Astrocyte (in vitro differentiated cells and primary cell): ENCODE results near the gene VIPAS39. TPM values are rescaled to one million over a fixed set of nuclear protein-coding genes. Genes with fewer than 3 reads are reported as not detected.

Experiments used
- DNase-seq: peaks from one replicate; pipeline ENCODE4 v3.0.0-alpha.2; 2010; ENCODE audit warnings: low read depth
- FAIRE-seq: peaks from 2 replicates; lab custom pipeline; 2011; peaks lifted over from hg19 to GRCh38; lab: Jason Lieb, UNC
- H2AFZ ChIP-seq: 2 replicates; pipeline ENCODE4 v1.6.0; 2012; ENCODE audit warnings: low read depth, low read length, inconsistent platforms
- H3K27ac ChIP-seq: 2 replicates; pipeline ENCODE4 v1.5.1; 2011; ENCODE audit warnings: low read depth, low read length, inconsistent platforms
- H3K27me3 ChIP-seq: 2 replicates; pipeline ENCODE4 v1.6.0; 2011; ENCODE audit warnings: low read length, inconsistent platforms; ENCODE audit not compliant: insufficient read depth
- H3K36me3 ChIP-seq: 2 replicates; pipeline ENCODE4 v1.5.1; 2011; ENCODE audit warnings: low read length, inconsistent platforms; ENCODE audit not compliant: insufficient read depth
- H3K4me1 ChIP-seq: 2 replicates; pipeline ENCODE4 v1.5.1; 2011; ENCODE audit warnings: low read length, inconsistent platforms; ENCODE audit not compliant: insufficient read depth
- H3K4me2 ChIP-seq: 2 replicates; pipeline ENCODE4 v1.6.0; 2012; ENCODE audit warnings: low read length, inconsistent platforms
- H3K4me3 ChIP-seq: 2 replicates; pipeline ENCODE4 v1.5.1; 2011; ENCODE audit warnings: low read depth, mild to moderate bottlenecking, low read length, inconsistent platforms; ENCODE audit not compliant: insufficient read depth
- H3K79me2 ChIP-seq: 2 replicates; pipeline ENCODE4 v1.6.0; 2012; ENCODE audit warnings: mild to moderate bottlenecking, low read length, inconsistent platforms; ENCODE audit not compliant: insufficient read depth
- H3K9ac ChIP-seq: 2 replicates; pipeline ENCODE4 v1.6.0; 2012; ENCODE audit warnings: mild to moderate bottlenecking, low read length, inconsistent platforms
- H3K9me3 ChIP-seq: 2 replicates; pipeline ENCODE4 v1.5.1; 2012; ENCODE audit warnings: low read depth, mild to moderate bottlenecking, low read length, inconsistent platforms; ENCODE audit not compliant: insufficient read depth
- H4K20me1 ChIP-seq: 2 replicates; pipeline ENCODE4 v1.6.0; 2012; ENCODE audit warnings: low read length, inconsistent platforms; ENCODE audit not compliant: insufficient read depth
- H3K27ac Mint-ChIP-seq: one replicate; pipeline ENCODE4 v1.8.0; 2021; ENCODE audit warnings: mild to moderate bottlenecking, mixed read lengths; ENCODE audit not compliant: unreplicated experiment
- H3K27me3 Mint-ChIP-seq: one replicate; pipeline ENCODE4 v1.8.0; 2021; ENCODE audit warnings: low read depth, mixed read lengths; ENCODE audit not compliant: unreplicated experiment
- H3K36me3 Mint-ChIP-seq: one replicate; pipeline ENCODE4 v1.8.0; 2021; ENCODE audit warnings: low read depth, mixed read lengths; ENCODE audit not compliant: unreplicated experiment
- H3K4me1 Mint-ChIP-seq: one replicate; pipeline ENCODE4 v1.8.0; 2021; ENCODE audit warnings: low read depth, mixed read lengths; ENCODE audit not compliant: unreplicated experiment
- H3K4me3 Mint-ChIP-seq: one replicate; pipeline ENCODE4 v1.8.0; 2021; ENCODE audit warnings: mild to moderate bottlenecking, moderate library complexity, mixed read lengths; ENCODE audit not compliant: unreplicated experiment
- H3K9me3 Mint-ChIP-seq: one replicate; pipeline ENCODE4 v1.8.0; 2021; ENCODE audit warnings: mild to moderate bottlenecking, mixed read lengths; ENCODE audit not compliant: unreplicated experiment
- CTCF ChIP-seq: IDR thresholded peaks from 2 replicates; pipeline ENCODE4 v1.5.1; 2011; ENCODE audit warnings: low read depth, mild to moderate bottlenecking, inconsistent platforms, low read length, moderate library complexity; ENCODE audit not compliant: insufficient read depth
- EZH2 ChIP-seq: IDR thresholded peaks from 2 replicates; pipeline ENCODE4 v1.6.1; 2012; ENCODE audit warnings: mild to moderate bottlenecking, low read length, inconsistent platforms; ENCODE audit not compliant: insufficient read depth
- total RNA-seq: library from RNA; stranded (reverse); gene quantifications from 2 replicates; pipeline ENCODE4 v1.2.1, GENCODE V29; 2021

Gene VIPAS39
- total RNA-seq, 1 donor from 2014 or later, result 22.9 TPM

- FAIRE-seq, result no peak
- Histone ChIP-seq H3K9me3 (no peaks in the 10 kb centered on the region), H3K36me3 (no peaks in the 10 kb centered on the region), H3K27me3 (peaks cover 2% of the 10 kb centered on the region), H3K79me2 (no peaks in the 10 kb centered on the region), H3K9ac (no peak overlapping the region), H3K4me1 (no peaks in the 10 kb centered on the region), H4K20me1 (no peaks in the 10 kb centered on the region), H2AFZ (no peak overlapping the region), H3K27ac (no peak overlapping the region), H3K4me3 (no peak overlapping the region), H3K4me2 (no peak overlapping the region)
- Mint-ChIP-seq H3K4me1 (peaks cover 7% of the 10 kb centered on the region), H3K27ac (no peak overlapping the region), H3K4me3 (no peak overlapping the region), H3K9me3 (no peaks in the 10 kb centered on the region), H3K36me3 (no peaks in the 10 kb centered on the region), H3K27me3 (no peaks in the 10 kb centered on the region)
- DNase-seq, result peak; percentile 41
- TF ChIP-seq EZH2 (no peak), CTCF (no peak)
These were observed 50.7 kb downstream of the VIPAS39 start for GRCh38 chr14:77406718-77407117.

- H3K27me3 Mint-ChIP-seq, result no peaks in the 10 kb centered on the region
These were observed 51.3 kb downstream of the VIPAS39 start for GRCh38 chr14:77406086-77406485.

More at GRCh38 chr14:77406086-77406485, 51.3 kb downstream of the VIPAS39 start:
- Histone ChIP-seq H3K4me3 (no peak overlapping the region), H3K4me2 (no peak overlapping the region), H3K9ac (no peak overlapping the region), H4K20me1 (no peaks in the 10 kb centered on the region), H2AFZ (no peak overlapping the region), H3K9me3 (no peaks in the 10 kb centered on the region), H3K27me3 (peaks cover 2% of the 10 kb centered on the region), H3K4me1 (no peaks in the 10 kb centered on the region), H3K27ac (no peak overlapping the region), H3K79me2 (no peaks in the 10 kb centered on the region), H3K36me3 (no peaks in the 10 kb centered on the region)
- Mint-ChIP-seq H3K4me1 (peaks cover 7% of the 10 kb centered on the region), H3K36me3 (no peaks in the 10 kb centered on the region), H3K4me3 (no peak overlapping the region), H3K27ac (no peak overlapping the region), H3K9me3 (no peaks in the 10 kb centered on the region)
- FAIRE-seq (no peak), DNase-seq (no peak)
- TF ChIP-seq EZH2 (no peak), CTCF (no peak)
